ENCODE measurements around the gene SH2D3A. TPM values are rescaled to one million over a fixed set of nuclear protein-coding genes. Genes with fewer than 3 reads are reported as not detected.

The SH2D3A gene
- total and polyA plus RNA-seq, 2 of the 8 experiments (the other 6 are each of a cell fraction or from before 2014, with no cell fraction given): 14.5 to 22.1 TPM

DNA sequence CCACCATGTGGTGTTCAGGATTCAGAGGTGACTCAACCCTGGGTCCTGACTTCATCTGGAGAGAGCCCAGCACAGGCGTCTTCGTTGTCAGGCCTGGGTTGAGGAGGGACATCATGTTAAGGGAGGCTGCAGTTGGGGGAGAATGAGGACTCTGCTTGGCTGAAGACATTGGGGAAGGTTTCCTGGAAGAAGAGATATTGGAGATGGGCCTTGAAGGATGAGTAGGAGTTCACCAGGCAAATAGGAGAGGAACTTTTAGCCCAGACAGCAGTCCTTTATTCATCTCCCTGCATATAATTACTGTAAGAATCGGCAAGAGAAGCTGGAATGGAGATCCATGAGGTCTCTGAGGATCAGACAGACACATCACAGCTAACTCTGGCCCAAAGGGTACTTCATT, 44.1 kb upstream of the SH2D3A start (continued):
- TF ChIP-seq TEAD4 (IDR thresholded peaks at IDR 0.05; ENCODE audit: low read depth, low read length) (no peak), ZNF274 (IDR thresholded peaks at IDR 0.05; ENCODE audit: borderline replicate concordance, extremely low read depth, low read length) (no peak), CBX5 (IDR thresholded peaks at IDR 0.05; ENCODE audit: low read depth, low read length) (no peak)
- TF ChIP-seq, protein P1, sequence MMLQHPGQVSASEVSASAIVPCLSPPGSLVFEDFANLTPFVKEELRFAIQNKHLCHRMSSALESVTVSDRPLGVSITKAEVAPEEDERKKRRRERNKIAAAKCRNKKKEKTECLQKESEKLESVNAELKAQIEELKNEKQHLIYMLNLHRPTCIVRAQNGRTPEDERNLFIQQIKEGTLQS (IDR thresholded peaks at IDR 0.05; ENCODE audit: insufficient read depth, low read depth, low read length): no peak

All from H1 (cell line).